Neutrophil (primary cell): ENCODE data around the gene BABAM2.

ENCODE experiments used
- H3K27ac ChIP-seq: fragments of 200-600 bp; sonication (generic); 2 replicates; pipeline ENCODE4 v1.5.1; 2016; ENCODE audit warnings: mild to moderate bottlenecking, moderate library complexity
- H3K27me3 ChIP-seq: fragments of 200-600 bp; sonication (generic); 2 replicates; pipeline ENCODE4 v1.6.0; 2016; ENCODE audit warnings: mild to moderate bottlenecking
- H3K36me3 ChIP-seq: fragments of 200-600 bp; sonication (generic); 2 replicates; pipeline ENCODE4 v1.5.1; 2017
- H3K4me1 ChIP-seq, 2 experiments: fragments of 200-600 bp in 1 of 2; sonication (generic) in 1 of 2; 1 replicate in 1 of 2; 2 replicates in 1 of 2; pipeline versions ENCODE4 v1.5.1 to v1.6.1; 2013 to 2016; ENCODE audit warnings: low read depth in 1 of 2, low read length in 1 of 2, mild to moderate bottlenecking in 1 of 2, moderate library complexity in 1 of 2; ENCODE audit not compliant: control insufficient read depth in 1 of 2, insufficient read depth in 1 of 2
- H3K4me3 ChIP-seq, 2 experiments: fragments of 200-600 bp in 1 of 2; sonication (generic) in 1 of 2; 1 replicate in 1 of 2; 2 replicates in 1 of 2; pipeline ENCODE4 v1.5.1; 2013 to 2016; ENCODE audit warnings: low read depth in 1 of 2, low read length in 1 of 2, mild to moderate bottlenecking in 1 of 2, moderate library complexity in 1 of 2
- H3K9me3 ChIP-seq: fragments of 200-600 bp; sonication (generic); 2 replicates; pipeline ENCODE4 v1.5.1; 2016
- TF ChIP-seq, protein P1 (sequence below): fragments of 200-600 bp; sonication (generic); IDR thresholded peaks from 2 replicates; pipeline ENCODE4 v1.5.1; 2016; ENCODE audit warnings: antibody characterized with exemption

Gene BABAM2

DNA sequence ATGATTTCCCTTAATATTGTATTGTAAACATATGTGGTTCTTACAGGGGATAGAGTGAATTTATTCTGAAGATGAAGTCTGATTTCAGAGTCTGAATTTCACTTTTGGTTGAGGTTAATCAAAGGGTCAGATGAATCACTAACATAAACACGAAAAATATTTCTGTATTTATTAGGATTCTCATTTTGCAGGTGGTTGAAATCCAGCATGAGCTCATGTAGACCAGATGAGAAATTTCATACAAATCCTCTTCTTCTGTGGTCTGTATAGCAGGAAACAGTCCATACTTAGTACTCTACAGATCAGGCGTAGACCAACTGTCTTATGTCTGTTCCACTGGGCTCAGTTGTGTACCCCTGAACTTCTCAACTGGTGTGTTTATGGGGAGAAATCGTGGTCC, 157.8 kb downstream of the BABAM2 start:
- H3K9me3 ChIP-seq: no peaks in the 10 kb centered on the region
- TF ChIP-seq, protein P1, sequence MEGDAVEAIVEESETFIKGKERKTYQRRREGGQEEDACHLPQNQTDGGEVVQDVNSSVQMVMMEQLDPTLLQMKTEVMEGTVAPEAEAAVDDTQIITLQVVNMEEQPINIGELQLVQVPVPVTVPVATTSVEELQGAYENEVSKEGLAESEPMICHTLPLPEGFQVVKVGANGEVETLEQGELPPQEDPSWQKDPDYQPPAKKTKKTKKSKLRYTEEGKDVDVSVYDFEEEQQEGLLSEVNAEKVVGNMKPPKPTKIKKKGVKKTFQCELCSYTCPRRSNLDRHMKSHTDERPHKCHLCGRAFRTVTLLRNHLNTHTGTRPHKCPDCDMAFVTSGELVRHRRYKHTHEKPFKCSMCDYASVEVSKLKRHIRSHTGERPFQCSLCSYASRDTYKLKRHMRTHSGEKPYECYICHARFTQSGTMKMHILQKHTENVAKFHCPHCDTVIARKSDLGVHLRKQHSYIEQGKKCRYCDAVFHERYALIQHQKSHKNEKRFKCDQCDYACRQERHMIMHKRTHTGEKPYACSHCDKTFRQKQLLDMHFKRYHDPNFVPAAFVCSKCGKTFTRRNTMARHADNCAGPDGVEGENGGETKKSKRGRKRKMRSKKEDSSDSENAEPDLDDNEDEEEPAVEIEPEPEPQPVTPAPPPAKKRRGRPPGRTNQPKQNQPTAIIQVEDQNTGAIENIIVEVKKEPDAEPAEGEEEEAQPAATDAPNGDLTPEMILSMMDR: no peak
- H3K36me3 ChIP-seq: no peaks in the 10 kb centered on the region
- H3K27me3 ChIP-seq: no peaks in the 10 kb centered on the region
- no peak overlapping the region for H3K27ac ChIP-seq
- H3K4me3 ChIP-seq: no peak overlapping the region
- no peaks in the 10 kb centered on the region for H3K4me1 ChIP-seq

DNA sequence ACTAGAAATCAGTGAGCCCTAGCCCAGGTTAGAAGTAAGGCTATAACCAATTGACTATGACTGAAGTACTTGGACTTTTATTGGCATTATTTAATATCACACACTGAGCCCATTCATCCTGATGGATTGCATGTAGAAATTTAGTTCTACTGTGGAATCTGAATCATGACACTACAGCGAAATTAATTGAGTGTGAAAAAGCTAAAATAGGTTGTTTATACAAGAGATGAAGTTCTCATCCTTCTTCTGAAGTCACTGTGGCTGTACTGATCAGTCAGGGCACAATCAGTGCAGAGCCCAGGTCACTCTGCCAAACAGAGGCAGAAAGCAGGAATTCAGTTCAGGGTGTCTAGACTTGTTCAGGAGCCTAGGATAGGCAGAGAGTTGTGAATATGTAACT, 158.9 kb downstream of the BABAM2 start:
- Histone ChIP-seq H3K27me3 (no peaks in the 10 kb centered on the region), H3K4me3 (no peak overlapping the region), H3K27ac (no peak overlapping the region), H3K36me3 (no peaks in the 10 kb centered on the region), H3K9me3 (no peaks in the 10 kb centered on the region), H3K4me1 (no peaks in the 10 kb centered on the region)
- TF ChIP-seq, protein P1: no peak

DNA sequence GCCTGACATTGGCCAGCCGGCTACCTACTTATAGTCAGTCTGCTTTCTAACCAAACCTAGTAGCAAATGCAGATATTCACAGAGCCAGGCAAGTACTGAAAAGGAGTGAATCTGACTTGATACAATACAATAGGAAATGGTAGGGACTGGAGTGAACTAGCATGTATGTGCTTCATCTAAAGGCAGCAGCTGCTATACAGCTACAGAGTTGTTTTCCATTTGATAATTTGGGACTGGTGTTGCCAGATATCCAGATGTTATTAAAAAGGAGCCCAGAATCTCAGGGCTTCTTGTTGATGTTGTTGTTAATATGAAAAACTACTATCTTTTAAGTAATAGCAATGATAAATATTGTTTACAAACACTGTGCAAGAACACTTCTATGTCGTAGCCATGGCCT, 159.4 kb downstream of the BABAM2 start:
- H3K36me3 ChIP-seq: no peaks in the 10 kb centered on the region
- no peak overlapping the region for H3K27ac ChIP-seq
- no peaks in the 10 kb centered on the region for H3K4me1 ChIP-seq
- H3K4me3 ChIP-seq: no peak overlapping the region
- TF ChIP-seq, protein P1: no peak
- no peaks in the 10 kb centered on the region for H3K27me3 ChIP-seq
- H3K9me3 ChIP-seq: no peaks in the 10 kb centered on the region

DNA sequence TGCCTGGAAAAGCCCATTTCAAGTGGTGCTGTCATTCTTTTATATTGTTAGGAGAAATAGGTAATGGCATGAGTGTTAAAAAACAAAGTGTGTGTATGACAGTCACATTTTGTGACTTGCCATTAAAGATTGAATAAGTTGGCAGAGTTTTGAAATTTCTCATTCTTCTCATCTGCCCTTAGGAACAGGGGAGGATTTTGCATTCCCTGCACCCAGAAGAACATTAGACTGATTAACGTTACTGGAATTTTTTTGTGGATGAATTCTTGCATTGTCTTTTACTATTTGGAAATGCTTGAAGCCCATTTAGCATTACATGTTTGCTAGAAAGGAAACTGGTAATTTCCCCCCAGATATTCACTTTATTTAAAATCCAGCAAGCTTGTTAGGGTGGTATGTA, 162.2 kb downstream of the BABAM2 start:
- H3K36me3 ChIP-seq: no peaks in the 10 kb centered on the region
- H3K4me3 ChIP-seq: no peak overlapping the region
- no peaks in the 10 kb centered on the region for H3K9me3 ChIP-seq
- H3K27ac ChIP-seq: no peak overlapping the region
- no peaks in the 10 kb centered on the region for H3K4me1 ChIP-seq
- TF ChIP-seq, protein P1: no peak
- no peaks in the 10 kb centered on the region for H3K27me3 ChIP-seq

DNA sequence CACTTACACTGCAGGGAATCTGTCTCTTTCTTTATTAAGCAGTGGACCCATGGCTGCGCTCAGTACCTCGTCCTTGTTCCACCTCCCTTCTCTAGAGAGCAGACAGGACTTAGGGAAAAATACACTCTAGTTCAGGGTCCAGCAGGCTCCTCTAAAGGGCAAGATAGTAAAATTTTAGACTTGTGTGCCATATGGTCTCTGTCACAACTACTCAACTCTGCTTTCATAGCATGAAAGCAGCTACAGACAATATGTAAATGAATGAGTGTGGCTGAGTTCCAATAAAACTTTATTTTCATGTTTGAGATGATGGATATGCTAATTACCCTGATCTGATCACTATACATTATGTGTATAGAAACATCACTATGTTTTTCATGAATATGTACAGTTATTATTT, 163.1 kb downstream of the BABAM2 start:
- TF ChIP-seq, protein P1: no peak

DNA sequence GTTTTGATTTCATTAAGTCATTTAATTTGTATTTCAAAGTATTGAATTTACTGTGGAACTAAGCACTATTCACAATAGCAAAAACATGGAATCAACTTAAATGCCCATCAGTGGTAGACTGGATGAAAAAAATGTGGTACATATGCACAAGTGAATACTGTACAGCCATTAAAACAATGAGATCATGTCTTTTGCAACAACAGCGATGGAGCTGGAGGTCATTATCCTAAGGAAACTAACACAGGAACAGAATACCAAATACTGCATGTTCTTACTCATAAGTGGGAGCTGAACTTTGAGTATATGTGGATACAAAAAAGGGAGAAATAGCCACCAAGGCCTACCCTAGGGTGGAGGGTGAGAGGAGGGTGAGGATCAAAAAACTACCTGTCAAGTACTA, 164.4 kb downstream of the BABAM2 start:
- Histone ChIP-seq H3K9me3 (no peaks in the 10 kb centered on the region), H3K27me3 (no peaks in the 10 kb centered on the region), H3K4me3 (no peak overlapping the region), H3K27ac (no peak overlapping the region), H3K4me1 (no peaks in the 10 kb centered on the region), H3K36me3 (no peaks in the 10 kb centered on the region)
- TF ChIP-seq, protein P1: no peak

More for the DNA sequence above, 163.1 kb downstream of the BABAM2 start:
- Histone ChIP-seq H3K27ac (no peak overlapping the region), H3K4me1 (no peaks in the 10 kb centered on the region), H3K36me3 (no peaks in the 10 kb centered on the region), H3K4me3 (no peak overlapping the region), H3K27me3 (no peaks in the 10 kb centered on the region), H3K9me3 (no peaks in the 10 kb centered on the region)
